Activated CD4-positive, alpha-beta T cell treated with anti-CD3 and anti-CD28 coated beads, Interleukin-2, Interleukin-6, amounts not matched to agents 100 ng/mL and 50 ng/mL, durations not matched to agents 16 hours and 8 hours (primary cell): ENCODE data around the gene MRPL49.
"Not testable (repeated sequence)": the region's sequence is repeated elsewhere in the genome, so short reads cannot be mapped to it uniquely, and the experiment has no call there.

ENCODE experiments used
- DNase-seq: peaks from one replicate; pipeline ENCODE4 v3.0.0-alpha.2; 2020

Gene MRPL49

GRCh38 chr11:65134952-65135632 is 13.0 kb downstream of the MRPL49 start:
- peak; percentile 93 for DNase-seq

GRCh38 chr11:65135633-65136145 is 13.6 kb downstream of the MRPL49 start:
- DNase-seq = no peak

GRCh38 chr11:65136515-65137096 is 14.5 kb downstream of the MRPL49 start:
- no peak for DNase-seq

GRCh38 chr11:65141896-65142494 is 19.9 kb downstream of the MRPL49 start:
- no peak for DNase-seq

GRCh38 chr11:65147352-65148075 is 25.4 kb downstream of the MRPL49 start:
- no peak for DNase-seq

- DNase-seq = no peak
Observed at GRCh38 chr11:65148657-65149056, 26.5 kb downstream of the MRPL49 start.

- not testable (repeated sequence) for DNase-seq
Observed at GRCh38 chr11:65150131-65150508, 28.0 kb downstream of the MRPL49 start.

- peak; percentile 35 for DNase-seq
Observed at GRCh38 chr11:65150509-65151299, 28.6 kb downstream of the MRPL49 start.

- no peak for DNase-seq
Observed at GRCh38 chr11:65151331-65151899, 29.3 kb downstream of the MRPL49 start.

- no peak for DNase-seq
Observed at GRCh38 chr11:65152122-65152521, 30.0 kb downstream of the MRPL49 start.

- DNase-seq = no peak
Observed at GRCh38 chr11:65156256-65156655, 34.1 kb downstream of the MRPL49 start.

- DNase-seq = no peak
Observed at GRCh38 chr11:65156926-65157325, 34.8 kb downstream of the MRPL49 start.

GRCh38 chr11:65157336-65157735 is 35.2 kb downstream of the MRPL49 start:
- no peak for DNase-seq

- DNase-seq = no peak
Observed at GRCh38 chr11:65159012-65159411, 36.9 kb downstream of the MRPL49 start.

- no peak for DNase-seq
Observed at GRCh38 chr11:65160643-65161042, 38.5 kb downstream of the MRPL49 start.

GRCh38 chr11:65163684-65164083 is 41.6 kb downstream of the MRPL49 start:
- DNase-seq = no peak

GRCh38 chr11:65165410-65166317 is 43.5 kb downstream of the MRPL49 start:
- DNase-seq = no peak

- no peak for DNase-seq
Observed at GRCh38 chr11:65166893-65167292, 44.8 kb downstream of the MRPL49 start.

GRCh38 chr11:65167656-65168055 is 45.5 kb downstream of the MRPL49 start:
- DNase-seq = no peak

GRCh38 chr11:65169164-65169641 is 47.1 kb downstream of the MRPL49 start:
- DNase-seq = peak; percentile 8

GRCh38 chr11:65170058-65170534 is 48.0 kb downstream of the MRPL49 start, which contains the start of gene SPDYC:
Gene SPDYC, plus strand, starts transcription at chr11:65170233. Its CDS starts 1,125 bp downstream, at chr11:65171358.
- no peak for DNase-seq
